ENCODE data around the gene EVX2. TPM values are rescaled to one million over a fixed set of nuclear protein-coding genes. Genes with fewer than 3 reads are reported as not detected.
A peak's percentile ranks its signal among the peaks of the same experiment; 100 is the strongest.

The EVX2 gene
- total and polyA plus RNA-seq, 9 of the 15 experiments (the other 6 are each of a cell fraction or from before 2014, with no cell fraction given), result not detected

DNA sequence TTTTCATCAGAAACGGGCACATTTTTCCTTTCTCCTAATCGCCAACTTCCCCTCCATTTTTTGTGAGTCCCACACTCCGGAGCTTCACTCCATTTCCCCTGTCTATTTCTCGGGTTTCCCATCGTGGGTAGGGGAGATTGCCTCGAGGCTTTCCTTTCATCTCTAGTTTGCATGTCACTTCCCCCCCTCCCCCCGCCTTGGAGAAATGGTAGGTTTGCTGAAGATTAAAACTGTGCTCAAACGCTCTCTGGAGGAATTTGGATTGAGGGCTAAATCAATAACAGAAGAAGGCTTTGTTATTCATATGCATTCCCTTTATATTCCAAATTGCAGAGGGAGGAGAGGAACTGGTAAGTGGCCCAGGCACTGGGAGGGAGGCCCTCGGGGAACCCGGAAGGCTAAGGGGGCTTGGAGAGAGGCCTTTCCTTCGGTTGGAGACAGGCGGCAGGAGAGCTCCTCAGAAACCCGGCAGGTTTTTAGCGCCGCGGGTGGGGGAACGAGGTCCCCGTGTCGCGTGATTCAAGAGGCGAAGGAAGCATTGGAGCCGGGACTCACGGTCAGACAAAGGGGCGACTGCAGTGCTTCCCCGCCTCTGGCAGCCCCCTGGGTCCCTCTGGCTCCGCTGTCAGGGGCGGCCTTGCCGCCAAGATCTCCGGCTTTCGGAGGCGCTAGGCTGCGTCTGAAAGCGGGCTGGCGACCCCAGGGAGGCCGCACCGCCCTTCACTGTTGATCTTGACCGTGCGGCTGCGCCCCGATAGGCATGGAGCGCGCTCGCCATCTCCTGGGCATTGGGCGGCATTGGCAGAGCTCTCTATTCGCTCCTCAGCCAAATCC is 13.4 kb upstream of the EVX2 start (continued):
- TF ChIP-seq, protein P1, sequence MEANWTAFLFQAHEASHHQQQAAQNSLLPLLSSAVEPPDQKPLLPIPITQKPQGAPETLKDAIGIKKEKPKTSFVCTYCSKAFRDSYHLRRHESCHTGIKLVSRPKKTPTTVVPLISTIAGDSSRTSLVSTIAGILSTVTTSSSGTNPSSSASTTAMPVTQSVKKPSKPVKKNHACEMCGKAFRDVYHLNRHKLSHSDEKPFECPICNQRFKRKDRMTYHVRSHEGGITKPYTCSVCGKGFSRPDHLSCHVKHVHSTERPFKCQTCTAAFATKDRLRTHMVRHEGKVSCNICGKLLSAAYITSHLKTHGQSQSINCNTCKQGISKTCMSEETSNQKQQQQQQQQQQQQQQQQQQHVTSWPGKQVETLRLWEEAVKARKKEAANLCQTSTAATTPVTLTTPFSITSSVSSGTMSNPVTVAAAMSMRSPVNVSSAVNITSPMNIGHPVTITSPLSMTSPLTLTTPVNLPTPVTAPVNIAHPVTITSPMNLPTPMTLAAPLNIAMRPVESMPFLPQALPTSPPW (CRISPR knock-in tag; IDR thresholded peaks at IDR 0.05), result peak; percentile 40; the same call in 1 of the 2 replicates
- TF ChIP-seq, protein P2, sequence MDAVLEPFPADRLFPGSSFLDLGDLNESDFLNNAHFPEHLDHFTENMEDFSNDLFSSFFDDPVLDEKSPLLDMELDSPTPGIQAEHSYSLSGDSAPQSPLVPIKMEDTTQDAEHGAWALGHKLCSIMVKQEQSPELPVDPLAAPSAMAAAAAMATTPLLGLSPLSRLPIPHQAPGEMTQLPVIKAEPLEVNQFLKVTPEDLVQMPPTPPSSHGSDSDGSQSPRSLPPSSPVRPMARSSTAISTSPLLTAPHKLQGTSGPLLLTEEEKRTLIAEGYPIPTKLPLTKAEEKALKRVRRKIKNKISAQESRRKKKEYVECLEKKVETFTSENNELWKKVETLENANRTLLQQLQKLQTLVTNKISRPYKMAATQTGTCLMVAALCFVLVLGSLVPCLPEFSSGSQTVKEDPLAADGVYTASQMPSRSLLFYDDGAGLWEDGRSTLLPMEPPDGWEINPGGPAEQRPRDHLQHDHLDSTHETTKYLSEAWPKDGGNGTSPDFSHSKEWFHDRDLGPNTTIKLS (IDR thresholded peaks at IDR 0.05; ENCODE audit: borderline replicate concordance, low read depth), result peak; percentile 18; the same call in 1 of the 2 replicates
- 0 out of 2 replicates have a peak, but pooled peaks have one; percentile 31 for TF ChIP-seq ATF7 (IDR thresholded peaks at IDR 0.05)
- TF ChIP-seq, protein P3, sequence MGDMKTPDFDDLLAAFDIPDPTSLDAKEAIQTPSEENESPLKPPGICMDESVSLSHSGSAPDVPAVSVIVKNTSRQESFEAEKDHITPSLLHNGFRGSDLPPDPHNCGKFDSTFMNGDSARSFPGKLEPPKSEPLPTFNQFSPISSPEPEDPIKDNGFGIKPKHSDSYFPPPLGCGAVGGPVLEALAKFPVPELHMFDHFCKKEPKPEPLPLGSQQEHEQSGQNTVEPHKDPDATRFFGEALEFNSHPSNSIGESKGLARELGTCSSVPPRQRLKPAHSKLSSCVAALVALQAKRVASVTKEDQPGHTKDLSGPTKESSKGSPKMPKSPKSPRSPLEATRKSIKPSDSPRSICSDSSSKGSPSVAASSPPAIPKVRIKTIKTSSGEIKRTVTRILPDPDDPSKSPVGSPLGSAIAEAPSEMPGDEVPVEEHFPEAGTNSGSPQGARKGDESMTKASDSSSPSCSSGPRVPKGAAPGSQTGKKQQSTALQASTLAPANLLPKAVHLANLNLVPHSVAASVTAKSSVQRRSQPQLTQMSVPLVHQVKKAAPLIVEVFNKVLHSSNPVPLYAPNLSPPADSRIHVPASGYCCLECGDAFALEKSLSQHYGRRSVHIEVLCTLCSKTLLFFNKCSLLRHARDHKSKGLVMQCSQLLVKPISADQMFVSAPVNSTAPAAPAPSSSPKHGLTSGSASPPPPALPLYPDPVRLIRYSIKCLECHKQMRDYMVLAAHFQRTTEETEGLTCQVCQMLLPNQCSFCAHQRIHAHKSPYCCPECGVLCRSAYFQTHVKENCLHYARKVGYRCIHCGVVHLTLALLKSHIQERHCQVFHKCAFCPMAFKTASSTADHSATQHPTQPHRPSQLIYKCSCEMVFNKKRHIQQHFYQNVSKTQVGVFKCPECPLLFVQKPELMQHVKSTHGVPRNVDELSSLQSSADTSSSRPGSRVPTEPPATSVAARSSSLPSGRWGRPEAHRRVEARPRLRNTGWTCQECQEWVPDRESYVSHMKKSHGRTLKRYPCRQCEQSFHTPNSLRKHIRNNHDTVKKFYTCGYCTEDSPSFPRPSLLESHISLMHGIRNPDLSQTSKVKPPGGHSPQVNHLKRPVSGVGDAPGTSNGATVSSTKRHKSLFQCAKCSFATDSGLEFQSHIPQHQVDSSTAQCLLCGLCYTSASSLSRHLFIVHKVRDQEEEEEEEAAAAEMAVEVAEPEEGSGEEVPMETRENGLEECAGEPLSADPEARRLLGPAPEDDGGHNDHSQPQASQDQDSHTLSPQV (IDR thresholded peaks at IDR 0.05), result no peak
- TF ChIP-seq ZFX (CRISPR knock-in tag; IDR thresholded peaks at IDR 0.05), result peak; percentile 61
- TF ChIP-seq L3MBTL2 (IDR thresholded peaks at IDR 0.05), result peak; percentile 88
- peak; percentile 98 for TF ChIP-seq CBX8 (IDR thresholded peaks at IDR 0.05; ENCODE audit: borderline replicate concordance, extremely low read depth, low read depth, low read length, poor library complexity, severe bottlenecking)
